K562 (cell line): ENCODE results near the gene KIF3B. TPM values are rescaled to one million over a fixed set of nuclear protein-coding genes. Genes with fewer than 3 reads are reported as not detected.

Experiments used
- ATF3 ChIP-seq, 2 experiments: fragments of 450-650 bp in 1 of 2; sonication (generic) in 1 of 2; formaldehyde crosslinking in 1 of 2; IDR thresholded peaks in 1 of 2; conservative IDR thresholded peaks in 1 of 2; 2 replicates each; pipeline versions ENCODE4 v1.6.1 to v1.8.1; 2016 to 2023; ENCODE audit warnings: mild to moderate bottlenecking in 2 of 2, moderate library complexity in 2 of 2, inconsistent platforms in 1 of 2, missing genetic modification reagents in 1 of 2
- CBFB ChIP-seq: sonication (generic); formaldehyde crosslinking; IDR thresholded peaks from 2 replicates; pipeline ENCODE4 v1.4.0; 2020; ENCODE audit warnings: mild to moderate bottlenecking, missing genetic modification reagents
- CBX2 ChIP-seq: fragments of 200-600 bp; sonication (generic); IDR thresholded peaks from one replicate; pipeline ENCODE4 v1.6.1; 2012; ENCODE audit warnings: mild to moderate bottlenecking, low read length, inconsistent platforms; ENCODE audit not compliant: insufficient read depth, poor library complexity, severe bottlenecking
- HBP1 ChIP-seq: fragments of 450-650 bp; formaldehyde crosslinking; IDR thresholded peaks from 2 replicates; pipeline ENCODE4 v1.4.0; 2022; ENCODE audit warnings: missing genetic modification characterization
- HNRNPH1 ChIP-seq: fragments of 200-400 bp; formaldehyde crosslinking; optimal IDR thresholded peaks from 2 replicates; pipeline ENCODE3; 2017; ENCODE audit warnings: low read depth, mild to moderate bottlenecking, low read length, moderate library complexity
- KLF1 ChIP-seq: fragments of 450-650 bp; IDR thresholded peaks from 2 replicates; pipeline ENCODE4 v1.6.1; 2016; ENCODE audit warnings: missing genetic modification characterization, missing compliant biosample characterization
- MEIS2 ChIP-seq: fragments of 450-650 bp; IDR thresholded peaks from 2 replicates; pipeline ENCODE4 v1.6.1; 2014; ENCODE audit warnings: mild to moderate bottlenecking; ENCODE audit not compliant: partially characterized antibody
- MTA1 ChIP-seq: fragments of 450-650 bp; IDR thresholded peaks from 2 replicates; pipeline ENCODE4 v1.6.1; 2017; ENCODE audit warnings: borderline replicate concordance
- MXD1 ChIP-seq: fragments of 250-450 bp; sonication (Bioruptor Pico); IDR thresholded peaks from 2 replicates; pipeline ENCODE4 v1.8.0; 2021; ENCODE audit warnings: borderline replicate concordance, mild to moderate bottlenecking, moderate library complexity; ENCODE audit not compliant: poor library complexity, severe bottlenecking
- MXI1 ChIP-seq: IDR thresholded peaks from 2 replicates; pipeline ENCODE4 v1.6.1; 2011; ENCODE audit warnings: low read depth, mild to moderate bottlenecking, improper control_type of control experiment, low read length
- OTX1 ChIP-seq: fragments of 450-650 bp; formaldehyde crosslinking; IDR thresholded peaks from 2 replicates; pipeline ENCODE4 v1.4.0; 2022; ENCODE audit warnings: mild to moderate bottlenecking
- RB1 ChIP-seq: fragments of 450-650 bp; IDR thresholded peaks from 2 replicates; pipeline ENCODE4 v1.6.1; 2017; ENCODE audit warnings: low read depth, mild to moderate bottlenecking
- THRA ChIP-seq: fragments of 450-650 bp; IDR thresholded peaks from 2 replicates; pipeline ENCODE4 v1.6.1; 2017; ENCODE audit warnings: mild to moderate bottlenecking, moderate library complexity
- TSC22D4 ChIP-seq: fragments of 450-650 bp; IDR thresholded peaks from 2 replicates; pipeline ENCODE4 v1.6.1; 2016; ENCODE audit warnings: missing genetic modification characterization, missing biosample characterization, control low read depth
- ZFP36 ChIP-seq: fragments of 150-350 bp; IDR thresholded peaks from 2 replicates; pipeline ENCODE4 v1.6.1; 2018; ENCODE audit warnings: low read length, low read depth; ENCODE audit not compliant: partially characterized antibody
- ZNF583 ChIP-seq: fragments of 250-450 bp; sonication (Bioruptor Pico); IDR thresholded peaks from 2 replicates; pipeline ENCODE4 v1.4.0; 2020
- ZNF609 ChIP-seq: sonication (generic); formaldehyde crosslinking; IDR thresholded peaks from 2 replicates; pipeline ENCODE4 v1.8.1; 2023; ENCODE audit warnings: missing genetic modification reagents, mild to moderate bottlenecking, borderline replicate concordance
- ZNF644 ChIP-seq: fragments of 200-800 bp; sonication (Bioruptor generic); IDR thresholded peaks from 2 replicates; pipeline ENCODE4 v1.6.1; 2016; ENCODE audit warnings: low read depth, missing genetic modification characterization, missing compliant biosample characterization
- polyA plus RNA-seq, 8 experiments: library from polyadenylated mRNA; depleted of rRNA in 4 of 8; stranded (reverse) in 5 of 8; unstranded in 3 of 8; fragments of >200 nt; fragmentation: Nextera tagmentation in 2 of 8; fragmentation: Illumina TruSeq in 1 of 8; extraction: Ambion mirVana in 2 of 8; extraction: Trizol in 1 of 8; gene quantifications; 2 replicates each; pipeline versions ENCODE4 v1.2.1 to v1.2.3, GENCODE V29; 2011 to 2014; ENCODE audit warnings: inconsistent platforms in 1 of 8, missing spikeins in 1 of 8
- total RNA-seq, 7 experiments: library from RNA; depleted of rRNA in 6 of 7; stranded (reverse); fragments of >200 nt in 6 of 7; fragmentation: Illumina TruSeq in 2 of 7; extraction: Trizol in 2 of 7; gene quantifications; 2 replicates each; pipeline versions ENCODE4 v1.2.1 to v1.2.3, GENCODE V29; 2011 to 2021; ENCODE audit warnings: low replicate concordance in 1 of 7

KIF3B gene
- total and polyA plus RNA-seq, 9 of the 15 experiments (the other 6 are each of a cell fraction or from before 2014, with no cell fraction given), result 2.9 to 12.3 (median 8.6) TPM

GRCh38 chr20:32285621-32286371 lies 8.3 kb downstream of the KIF3B start (continued):
- TF ChIP-seq ZNF609, result peak; percentile 70; the same call in 1 of the 2 replicates
- no peak for TF ChIP-seq OTX1 (CRISPR knock-in tag)
- no peak for TF ChIP-seq HBP1 (CRISPR knock-in tag)
- no peak for TF ChIP-seq KLF1 (tag)
- no peak for TF ChIP-seq CBFB (CRISPR knock-in tag)
- no peak for TF ChIP-seq CBX2
- no peak for TF ChIP-seq ZNF583 (CRISPR knock-in tag)
- TF ChIP-seq MXD1, result no peak
- peak; percentile 84 for TF ChIP-seq ATF3 (IDR thresholded peaks at IDR 0.05)
- no peak for TF ChIP-seq ATF3 (CRISPR knock-in tag; conservative IDR thresholded peaks at IDR 0.05)
- TF ChIP-seq MEIS2, result peak; percentile 100
- TF ChIP-seq ZNF644 (tag), result peak; percentile 86; the same call in 1 of the 2 replicates
- peak; percentile 95 for TF ChIP-seq MTA1
- TF ChIP-seq THRA, result no peak
- no peak for TF ChIP-seq HNRNPH1
- TF ChIP-seq MXI1, result no peak
- TF ChIP-seq RB1, result no peak
- no peak for TF ChIP-seq TSC22D4 (tag)
- peak; percentile 90 for TF ChIP-seq ZFP36
